Right lobe of liver (tissue), 6 donors: Measurements from ENCODE around the gene JAK2. TPM values are rescaled to one million over a fixed set of nuclear protein-coding genes. Genes with fewer than 3 reads are reported as not detected.
"Not testable (repeated sequence)": the region's sequence is repeated elsewhere in the genome, so short reads cannot be mapped to it uniquely, and the experiment has no call there.

Experiments used
- ATAC-seq, 4 donors: fragments of 200-7000 bp; cut with Tn5 transposase; one replicate each; pipeline ENCODE4 v1.9.1; 2020; ENCODE audit warnings: mild to moderate bottlenecking in 4 of 4, moderate library complexity in 4 of 4
- DNase-seq, 3 donors: peaks; one replicate each; pipeline ENCODE4 v3.0.0-alpha.2; 2020
- H3K27ac ChIP-seq, 3 donors: fragments of 200-600 bp; one replicate each; pipeline ENCODE4 v1.8.0; 2022
- H3K27me3 ChIP-seq, 2 donors: fragments of 200-600 bp; one replicate each; pipeline ENCODE4 v1.8.0; 2022
- H3K36me3 ChIP-seq, 4 donors: fragments of 200-600 bp; sonication (generic) in 1 of 4; one replicate each; pipeline versions ENCODE4 v1.5.1 to v1.8.0; 2017 to 2022; ENCODE audit warnings: control low read depth in 1 of 4
- H3K4me1 ChIP-seq, 4 donors: fragments of 200-600 bp; sonication (generic) in 1 of 4; one replicate each; pipeline versions ENCODE4 v1.5.1 to v1.8.0; 2017 to 2022; ENCODE audit warnings: control low read depth in 1 of 4
- H3K4me3 ChIP-seq, 3 donors: fragments of 200-600 bp; one replicate each; pipeline ENCODE4 v1.8.0; 2022
- H3K9me3 ChIP-seq, 4 donors: fragments of 200-600 bp; sonication (generic) in 1 of 4; one replicate each; pipeline versions ENCODE4 v1.5.1 to v1.8.0; 2017 to 2022; ENCODE audit warnings: control low read depth in 1 of 4
- CTCF ChIP-seq, 4 donors: fragments of 200-600 bp in 3 of 4; fragments of 450-650 bp in 1 of 4; IDR thresholded peaks; one replicate each; pipeline versions ENCODE4 v1.5.1 to v1.8.0; 2016 to 2022; ENCODE audit warnings: antibody characterized with exemption in 4 of 4, mild to moderate bottlenecking in 2 of 4
- POLR2A ChIP-seq: fragments of 450-650 bp; IDR thresholded peaks from one replicate; pipeline ENCODE4 v1.6.1; 2017; ENCODE audit warnings: antibody characterized with exemption, mild to moderate bottlenecking
- whole genome bisulfite sequencing: methylation state at CpG from one replicate; pipeline ENCODE4 v1.1.6; 2018; ENCODE audit warnings: low coverage, low lambda C conversion rate; ENCODE audit not compliant: insufficient coverage; ENCODE audit errors: missing lambda C conversion rate; 5-methylcytosine and 5-hydroxymethylcytosine counted together
- intact Hi-C, 2 donors: fragments of 100-400 bp; cut with DNase I; formaldehyde crosslinking; loops; one replicate each; pipeline versions ENCODE4 v1.11.2 to v1.14.1; 2022
- total RNA-seq, 6 experiments: library from RNA; depleted of rRNA in 2 of 6; stranded (reverse); fragments of >200 nt in 2 of 6; fragmentation: NEBNext Ultra II Directional in 3 of 6; extraction: Animal tissue kit (Norgen Biotek cat#: 25700) in 3 of 6; gene quantifications; one replicate each; pipeline versions ENCODE4 v1.1.0 to v1.2.4, GENCODE V29; 2016 to 2023
- donor health status: DM: no; HTN: yes; CAD: no.
- donor health status: DM: no; HTN: no; CAD: no.
- donor health status: DM: no; HTN: no; CAD: no.
- donor health status: DM: no; HTN: yes; CAD: no.
- donor health status: DM: no; HTN: yes; CAD: no.

The JAK2 gene
- total RNA-seq, 6 experiments from 2014 or later = 3.6 to 6.5 (median 4.4) TPM

GRCh38 chr9:5004481-5004880 lies 19.4 kb downstream of the JAK2 start:
- no peaks in the 10 kb centered on the region for H3K9me3 ChIP-seq
- no peak for TF ChIP-seq POLR2A
- no peak for TF ChIP-seq CTCF (IDR thresholded peaks at IDR 0.05)
- no peaks in the 10 kb centered on the region for H3K36me3 ChIP-seq
- no peaks in the 10 kb centered on the region for H3K4me1 ChIP-seq
- H3K27ac ChIP-seq = no peak overlapping the region
- no peak for DNase-seq
- no peaks in the 10 kb centered on the region for H3K27me3 ChIP-seq
- no peak for ATAC-seq
- intact Hi-C loops = no loop called here
- H3K4me3 ChIP-seq = no peak overlapping the region

GRCh38 chr9:5008202-5008601 lies 23.1 kb downstream of the JAK2 start:
- DNase-seq = no peak
- intact Hi-C loops = no loop called here
- no peak for TF ChIP-seq POLR2A
- TF ChIP-seq CTCF (IDR thresholded peaks at IDR 0.05) = no peak
- Histone ChIP-seq H3K4me3 (no peak overlapping the region), H3K36me3 (no peaks in the 10 kb centered on the region), H3K4me1 (peaks cover 0 to 6% (median 0%) of the 10 kb centered on the region in 4 donors), H3K27me3 (no peaks in the 10 kb centered on the region), H3K9me3 (no peaks in the 10 kb centered on the region), H3K27ac (no peak overlapping the region)
- ATAC-seq = no peak

DNA sequence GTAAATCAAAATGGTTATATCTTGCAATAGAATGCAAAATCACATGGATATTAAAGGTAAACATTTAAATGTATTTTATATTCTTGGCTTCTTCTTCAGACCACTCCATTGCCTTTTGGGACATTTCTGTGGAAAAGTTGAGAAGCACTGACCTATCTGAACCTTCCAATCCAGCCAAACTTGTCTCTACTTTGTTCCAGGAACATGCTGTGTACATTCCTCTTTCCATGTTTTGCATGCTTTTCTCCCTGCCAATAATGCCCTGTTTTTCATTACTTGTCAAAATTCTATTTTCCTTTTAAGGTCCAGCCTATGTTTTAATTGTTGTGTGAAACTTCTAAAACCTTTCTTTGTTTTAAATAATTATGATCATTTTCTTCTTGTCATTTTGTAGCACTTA lies 28.3 kb downstream of the JAK2 start:
- Histone ChIP-seq H3K27ac (no peak overlapping the region), H3K4me3 (no peak overlapping the region), H3K9me3 (no peaks in the 10 kb centered on the region), H3K36me3 (no peaks in the 10 kb centered on the region), H3K4me1 (peaks cover 0 to 12% (median 0%) of the 10 kb centered on the region in 4 donors), H3K27me3 (no peaks in the 10 kb centered on the region)
- ATAC-seq (peak in 2 of 4 donors; percentile 72 to 79), DNase-seq (no peak)
- intact Hi-C loops = no loop called here
- TF ChIP-seq POLR2A = no peak
- TF ChIP-seq CTCF (IDR thresholded peaks at IDR 0.05) = no peak

DNA sequence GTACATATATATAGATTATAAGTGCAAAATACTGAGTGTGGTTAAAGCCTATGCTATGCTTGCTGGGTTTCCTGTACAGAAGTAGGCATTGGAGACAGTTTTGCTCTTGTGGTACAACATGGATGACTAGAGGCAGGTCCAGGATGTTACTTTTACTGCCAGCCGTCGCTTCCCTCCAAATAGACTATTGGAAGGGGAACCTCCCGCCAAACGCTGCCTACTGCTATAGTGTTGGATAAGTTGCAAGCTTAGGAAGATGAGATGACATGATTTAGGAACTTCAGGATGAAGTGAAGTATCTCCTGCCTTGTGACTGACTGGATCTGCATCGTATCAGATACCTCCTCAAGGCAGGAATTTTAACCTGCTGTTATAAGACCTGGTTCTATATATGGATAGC lies 30.9 kb downstream of the JAK2 start:
- ATAC-seq (no peak), DNase-seq (no peak)
- Histone ChIP-seq H3K4me1 (peaks cover 0 to 12% (median 0%) of the 10 kb centered on the region in 4 donors), H3K27ac (no peak overlapping the region), H3K27me3 (no peaks in the 10 kb centered on the region), H3K36me3 (no peaks in the 10 kb centered on the region), H3K4me3 (no peak overlapping the region), H3K9me3 (no peaks in the 10 kb centered on the region)
- TF ChIP-seq CTCF (IDR thresholded peaks at IDR 0.05) (no peak), POLR2A (no peak)
- intact Hi-C loops = no loop called here
- WGBS = 86% methylated on average over 5 of the region's 5 CpGs

DNA sequence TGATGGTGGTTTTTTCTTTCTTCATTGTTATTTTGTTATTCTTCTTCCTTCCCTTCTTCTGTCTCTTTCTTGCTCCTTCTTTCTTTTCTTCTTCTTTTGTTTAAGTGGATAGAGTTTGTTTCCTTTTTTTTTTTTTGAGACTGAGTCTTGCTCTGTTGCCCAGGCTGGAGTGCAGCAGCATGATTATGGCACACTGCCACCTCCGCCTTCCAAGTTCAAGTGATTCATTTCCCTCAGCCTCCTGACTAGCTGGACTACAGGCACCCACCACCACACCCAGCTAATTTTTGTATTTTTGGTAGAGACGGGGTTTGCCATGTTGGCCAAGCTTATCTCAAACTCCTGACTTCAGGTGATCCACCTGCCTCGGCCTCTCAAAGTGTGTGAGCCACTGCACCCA lies 40.3 kb downstream of the JAK2 start:
- H3K27me3 ChIP-seq = no peaks in the 10 kb centered on the region
- H3K4me1 ChIP-seq = no peaks in the 10 kb centered on the region
- TF ChIP-seq CTCF (IDR thresholded peaks at IDR 0.05) = no peak
- TF ChIP-seq POLR2A = no peak
- intact Hi-C loops = no loop called here
- no peak for ATAC-seq
- H3K9me3 ChIP-seq = no peaks in the 10 kb centered on the region
- H3K4me3 ChIP-seq = no peak overlapping the region
- 93% methylated on average over 3 of the region's 3 CpGs for WGBS
- no peak for DNase-seq
- peaks cover 0 to 7% (median 2%) of the 10 kb centered on the region in 4 donors for H3K36me3 ChIP-seq
- H3K27ac ChIP-seq = no peak overlapping the region

DNA sequence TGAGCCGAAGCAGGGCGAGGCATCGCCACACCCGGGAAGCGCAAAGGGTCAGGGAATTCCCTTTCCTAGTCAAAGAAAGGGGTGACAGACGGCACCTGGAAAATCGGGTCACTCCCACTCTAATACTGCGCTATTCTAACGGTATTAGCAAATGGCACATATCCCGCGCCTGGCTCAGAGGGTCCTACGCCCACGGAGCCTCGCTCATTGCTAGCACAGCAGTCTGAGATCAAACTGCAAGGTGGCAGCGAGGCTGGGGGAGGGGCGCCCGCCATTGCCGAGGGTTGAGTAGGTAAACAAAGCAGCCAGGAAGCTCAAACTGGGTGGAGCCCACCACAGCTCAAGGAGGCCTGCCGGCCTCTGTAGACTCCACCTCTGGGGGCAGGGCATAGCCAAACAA lies 46.9 kb downstream of the JAK2 start:
- 100% methylated on average over 9 of the region's 19 CpGs for WGBS
- H3K9me3 ChIP-seq, H3K4me1 ChIP-seq, H3K27me3 ChIP-seq, H3K27ac ChIP-seq, H3K36me3 ChIP-seq, ATAC-seq, DNase-seq, intact Hi-C loops, H3K4me3 ChIP-seq: not testable (repeated sequence)
